HepG2 (cell line): ENCODE data around the gene GFAP. TPM values are rescaled to one million over a fixed set of nuclear protein-coding genes. Genes with fewer than 3 reads are reported as not detected.

Experiments used
- ATF2 ChIP-seq: sonication (generic); formaldehyde crosslinking; IDR thresholded peaks from 2 replicates; pipeline ENCODE4 v1.4.0; 2020; ENCODE audit warnings: missing genetic modification reagents
- CAMTA2 ChIP-seq: sonication (generic); formaldehyde crosslinking; IDR thresholded peaks from 2 replicates; pipeline ENCODE4 v1.4.0; 2020; ENCODE audit warnings: mild to moderate bottlenecking, missing genetic modification reagents, borderline replicate concordance
- FOSL2 ChIP-seq: sonication (generic); formaldehyde crosslinking; IDR thresholded peaks from 2 replicates; pipeline ENCODE4 v1.4.0; 2020; ENCODE audit warnings: missing genetic modification reagents
- IKZF1 ChIP-seq: fragments of 450-650 bp; IDR thresholded peaks from 2 replicates; pipeline ENCODE4 v1.7.1; 2016
- KLF11 ChIP-seq: IDR thresholded peaks from 2 replicates; pipeline ENCODE4 v1.6.1; 2016; ENCODE audit warnings: missing compliant biosample characterization
- PPARG ChIP-seq: conservative IDR thresholded peaks from 2 replicates; pipeline ENCODE4 v1.6.1; 2016; ENCODE audit warnings: missing biosample characterization, missing genetic modification reagents
- TARDBP ChIP-seq: sonication (generic); formaldehyde crosslinking; IDR thresholded peaks from 2 replicates; pipeline ENCODE4 v1.8.0; 2022; ENCODE audit warnings: mild to moderate bottlenecking, missing genetic modification reagents
- YEATS4 ChIP-seq: sonication (generic); formaldehyde crosslinking; IDR thresholded peaks from 2 replicates; pipeline ENCODE4 v1.4.0; 2020; ENCODE audit warnings: missing genetic modification reagents, borderline replicate concordance
- ZMYM4 ChIP-seq: sonication (generic); formaldehyde crosslinking; IDR thresholded peaks from 2 replicates; pipeline ENCODE4 v1.8.1; 2023; ENCODE audit warnings: mild to moderate bottlenecking, missing genetic modification reagents
- ZNF251 ChIP-seq: sonication (generic); formaldehyde crosslinking; IDR thresholded peaks from 2 replicates; pipeline ENCODE4 v1.9.0; 2021; ENCODE audit warnings: mild to moderate bottlenecking, missing genetic modification reagents
- ZNF530 ChIP-seq: sonication (generic); formaldehyde crosslinking; IDR thresholded peaks from 2 replicates; pipeline ENCODE4 v1.5.0; 2020; ENCODE audit warnings: low read depth, mild to moderate bottlenecking, missing genetic modification reagents
- ZNF639 ChIP-seq: conservative IDR thresholded peaks from 2 replicates; pipeline ENCODE4 v1.6.1; 2018; ENCODE audit warnings: missing genetic modification reagents
- ZNF883 ChIP-seq: sonication (generic); formaldehyde crosslinking; IDR thresholded peaks from 2 replicates; pipeline ENCODE4 v1.5.1; 2020; ENCODE audit warnings: mild to moderate bottlenecking, missing genetic modification reagents; ENCODE audit errors: not compliant biosample characterization
- polyA plus RNA-seq, 8 experiments: library from polyadenylated mRNA; depleted of rRNA in 3 of 8; stranded (reverse) in 7 of 8; unstranded in 1 of 8; fragments of >200 nt; fragmentation: Illumina TruSeq in 4 of 8; extraction: Trizol in 4 of 8; gene quantifications; 2 replicates each; pipeline versions ENCODE4 v1.2.1 to v1.2.3, GENCODE V29; 2011 to 2016; ENCODE audit warnings: low read depth in 4 of 8, missing spikeins in 1 of 8, mixed read lengths in 1 of 8; ENCODE audit not compliant: insufficient read depth in 1 of 8
- total RNA-seq, 5 experiments: library from RNA; depleted of rRNA; stranded (reverse); fragments of >200 nt; fragmentation: Illumina TruSeq; extraction: Trizol; gene quantifications; 2 replicates each; pipeline ENCODE4 v1.2.3, GENCODE V29; 2016; ENCODE audit warnings: low read depth in 1 of 5
- TF ChIP-seq, protein P1 (sequence below): sonication (generic); formaldehyde crosslinking; conservative IDR thresholded peaks from 2 replicates; pipeline ENCODE4 v1.4.0; 2020; ENCODE audit warnings: missing genetic modification reagents
- TF ChIP-seq, protein P2 (sequence below): sonication (generic); formaldehyde crosslinking; IDR thresholded peaks from 2 replicates; pipeline ENCODE4 v1.4.0; 2020; ENCODE audit warnings: mild to moderate bottlenecking, missing genetic modification reagents
- TF ChIP-seq, protein P3 (sequence below): sonication (generic); formaldehyde crosslinking; IDR thresholded peaks from 2 replicates; pipeline ENCODE4 v1.4.0; 2020; ENCODE audit warnings: missing genetic modification reagents, mild to moderate bottlenecking, borderline replicate concordance

GFAP gene
- total and polyA plus RNA-seq, 2 of the 13 experiments (the other 11 are each of a cell fraction or from before 2014, with no cell fraction given) = 0.11 to 0.29 TPM

- peak; percentile 100 for TF ChIP-seq TARDBP
- peak; percentile 93 for TF ChIP-seq ZMYM4 (CRISPR knock-in tag)
- peak; percentile 97 for TF ChIP-seq YEATS4 (CRISPR knock-in tag)
- peak; percentile 91 for TF ChIP-seq ATF2
- TF ChIP-seq FOSL2 (CRISPR knock-in tag) = peak; percentile 69
- TF ChIP-seq, protein P1, sequence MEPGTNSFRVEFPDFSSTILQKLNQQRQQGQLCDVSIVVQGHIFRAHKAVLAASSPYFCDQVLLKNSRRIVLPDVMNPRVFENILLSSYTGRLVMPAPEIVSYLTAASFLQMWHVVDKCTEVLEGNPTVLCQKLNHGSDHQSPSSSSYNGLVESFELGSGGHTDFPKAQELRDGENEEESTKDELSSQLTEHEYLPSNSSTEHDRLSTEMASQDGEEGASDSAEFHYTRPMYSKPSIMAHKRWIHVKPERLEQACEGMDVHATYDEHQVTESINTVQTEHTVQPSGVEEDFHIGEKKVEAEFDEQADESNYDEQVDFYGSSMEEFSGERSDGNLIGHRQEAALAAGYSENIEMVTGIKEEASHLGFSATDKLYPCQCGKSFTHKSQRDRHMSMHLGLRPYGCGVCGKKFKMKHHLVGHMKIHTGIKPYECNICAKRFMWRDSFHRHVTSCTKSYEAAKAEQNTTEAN (CRISPR knock-in tag) = peak; percentile 75
- 0 out of 2 replicates have a peak, but pooled peaks have one; percentile 58 for TF ChIP-seq ZNF530 (CRISPR knock-in tag)
- TF ChIP-seq PPARG (CRISPR knock-in tag) = peak; percentile 76; the same call in 1 of the 2 replicates
- TF ChIP-seq KLF11 (CRISPR knock-in tag) = peak; percentile 89; the same call in 1 of the 2 replicates
- TF ChIP-seq, protein P2, sequence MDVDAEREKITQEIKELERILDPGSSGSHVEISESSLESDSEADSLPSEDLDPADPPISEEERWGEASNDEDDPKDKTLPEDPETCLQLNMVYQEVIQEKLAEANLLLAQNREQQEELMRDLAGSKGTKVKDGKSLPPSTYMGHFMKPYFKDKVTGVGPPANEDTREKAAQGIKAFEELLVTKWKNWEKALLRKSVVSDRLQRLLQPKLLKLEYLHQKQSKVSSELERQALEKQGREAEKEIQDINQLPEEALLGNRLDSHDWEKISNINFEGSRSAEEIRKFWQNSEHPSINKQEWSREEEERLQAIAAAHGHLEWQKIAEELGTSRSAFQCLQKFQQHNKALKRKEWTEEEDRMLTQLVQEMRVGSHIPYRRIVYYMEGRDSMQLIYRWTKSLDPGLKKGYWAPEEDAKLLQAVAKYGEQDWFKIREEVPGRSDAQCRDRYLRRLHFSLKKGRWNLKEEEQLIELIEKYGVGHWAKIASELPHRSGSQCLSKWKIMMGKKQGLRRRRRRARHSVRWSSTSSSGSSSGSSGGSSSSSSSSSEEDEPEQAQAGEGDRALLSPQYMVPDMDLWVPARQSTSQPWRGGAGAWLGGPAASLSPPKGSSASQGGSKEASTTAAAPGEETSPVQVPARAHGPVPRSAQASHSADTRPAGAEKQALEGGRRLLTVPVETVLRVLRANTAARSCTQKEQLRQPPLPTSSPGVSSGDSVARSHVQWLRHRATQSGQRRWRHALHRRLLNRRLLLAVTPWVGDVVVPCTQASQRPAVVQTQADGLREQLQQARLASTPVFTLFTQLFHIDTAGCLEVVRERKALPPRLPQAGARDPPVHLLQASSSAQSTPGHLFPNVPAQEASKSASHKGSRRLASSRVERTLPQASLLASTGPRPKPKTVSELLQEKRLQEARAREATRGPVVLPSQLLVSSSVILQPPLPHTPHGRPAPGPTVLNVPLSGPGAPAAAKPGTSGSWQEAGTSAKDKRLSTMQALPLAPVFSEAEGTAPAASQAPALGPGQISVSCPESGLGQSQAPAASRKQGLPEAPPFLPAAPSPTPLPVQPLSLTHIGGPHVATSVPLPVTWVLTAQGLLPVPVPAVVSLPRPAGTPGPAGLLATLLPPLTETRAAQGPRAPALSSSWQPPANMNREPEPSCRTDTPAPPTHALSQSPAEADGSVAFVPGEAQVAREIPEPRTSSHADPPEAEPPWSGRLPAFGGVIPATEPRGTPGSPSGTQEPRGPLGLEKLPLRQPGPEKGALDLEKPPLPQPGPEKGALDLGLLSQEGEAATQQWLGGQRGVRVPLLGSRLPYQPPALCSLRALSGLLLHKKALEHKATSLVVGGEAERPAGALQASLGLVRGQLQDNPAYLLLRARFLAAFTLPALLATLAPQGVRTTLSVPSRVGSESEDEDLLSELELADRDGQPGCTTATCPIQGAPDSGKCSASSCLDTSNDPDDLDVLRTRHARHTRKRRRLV (CRISPR knock-in tag) = 0 out of 2 replicates have a peak, but pooled peaks have one; percentile 22
- TF ChIP-seq ZNF251 (CRISPR knock-in tag) = 0 out of 2 replicates have a peak, but pooled peaks have one; percentile 16
- TF ChIP-seq IKZF1 = no peak
- TF ChIP-seq, protein P3, sequence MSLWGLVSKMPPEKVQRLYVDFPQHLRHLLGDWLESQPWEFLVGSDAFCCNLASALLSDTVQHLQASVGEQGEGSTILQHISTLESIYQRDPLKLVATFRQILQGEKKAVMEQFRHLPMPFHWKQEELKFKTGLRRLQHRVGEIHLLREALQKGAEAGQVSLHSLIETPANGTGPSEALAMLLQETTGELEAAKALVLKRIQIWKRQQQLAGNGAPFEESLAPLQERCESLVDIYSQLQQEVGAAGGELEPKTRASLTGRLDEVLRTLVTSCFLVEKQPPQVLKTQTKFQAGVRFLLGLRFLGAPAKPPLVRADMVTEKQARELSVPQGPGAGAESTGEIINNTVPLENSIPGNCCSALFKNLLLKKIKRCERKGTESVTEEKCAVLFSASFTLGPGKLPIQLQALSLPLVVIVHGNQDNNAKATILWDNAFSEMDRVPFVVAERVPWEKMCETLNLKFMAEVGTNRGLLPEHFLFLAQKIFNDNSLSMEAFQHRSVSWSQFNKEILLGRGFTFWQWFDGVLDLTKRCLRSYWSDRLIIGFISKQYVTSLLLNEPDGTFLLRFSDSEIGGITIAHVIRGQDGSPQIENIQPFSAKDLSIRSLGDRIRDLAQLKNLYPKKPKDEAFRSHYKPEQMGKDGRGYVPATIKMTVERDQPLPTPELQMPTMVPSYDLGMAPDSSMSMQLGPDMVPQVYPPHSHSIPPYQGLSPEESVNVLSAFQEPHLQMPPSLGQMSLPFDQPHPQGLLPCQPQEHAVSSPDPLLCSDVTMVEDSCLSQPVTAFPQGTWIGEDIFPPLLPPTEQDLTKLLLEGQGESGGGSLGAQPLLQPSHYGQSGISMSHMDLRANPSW (CRISPR knock-in tag) = peak; percentile 98; the same call in 1 of the 2 replicates
- TF ChIP-seq ZNF639 (CRISPR knock-in tag) = peak; percentile 90; the same call in 1 of the 2 replicates
- peak; percentile 97 for TF ChIP-seq ZNF883 (CRISPR knock-in tag)
- TF ChIP-seq CAMTA2 (CRISPR knock-in tag) = peak; percentile 29; the same call in 1 of the 2 replicates
Measured at GRCh38 chr17:44899074-44899782, 16.1 kb downstream of the GFAP start, which contains the start of gene EFTUD2 (continued).
